Activated CD8-positive, alpha-beta memory T cell treated with anti-CD3 and anti-CD28 coated beads for 4 hours (primary cell): ENCODE results near the gene TMEM151A.

Experiments
- DNase-seq, 2 donors: peaks; one replicate each; pipeline ENCODE4 v3.0.0-alpha.2; 2020; ENCODE audit warnings: low read depth in 2 of 2

TMEM151A gene

DNA sequence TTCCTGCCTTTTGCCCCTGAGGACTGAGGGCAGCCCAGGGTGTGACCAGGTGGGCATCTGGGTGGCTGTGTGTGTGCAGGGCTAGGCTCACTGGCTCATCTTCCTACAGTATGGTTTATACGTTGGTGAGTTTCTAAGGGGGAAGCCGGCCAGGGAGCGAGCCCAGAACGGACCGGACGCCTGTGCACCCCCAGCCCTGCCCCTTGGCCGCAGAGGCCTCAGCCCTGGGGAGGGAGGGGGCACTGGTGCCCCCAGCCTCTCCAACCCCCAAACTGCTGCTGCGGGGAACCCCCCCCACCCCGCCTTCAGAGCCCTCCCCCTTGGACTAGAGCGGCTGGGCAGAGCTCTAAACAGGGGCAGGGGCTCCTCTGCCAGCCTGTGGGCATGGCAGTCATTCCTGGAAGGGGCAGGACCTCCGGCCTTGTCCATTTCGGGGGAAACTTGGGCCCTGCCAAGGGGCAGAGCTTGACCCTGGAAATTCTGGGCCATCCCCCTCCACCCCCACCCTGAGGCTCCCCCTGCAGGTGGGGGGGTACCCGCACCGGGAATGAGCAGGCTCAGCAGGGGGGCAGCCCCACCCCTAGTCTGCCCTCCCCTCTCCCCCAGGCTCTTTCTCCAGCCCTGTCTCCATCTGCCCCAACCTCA lies 8.1 kb upstream of the TMEM151A start:
- DNase-seq: no peak

DNA sequence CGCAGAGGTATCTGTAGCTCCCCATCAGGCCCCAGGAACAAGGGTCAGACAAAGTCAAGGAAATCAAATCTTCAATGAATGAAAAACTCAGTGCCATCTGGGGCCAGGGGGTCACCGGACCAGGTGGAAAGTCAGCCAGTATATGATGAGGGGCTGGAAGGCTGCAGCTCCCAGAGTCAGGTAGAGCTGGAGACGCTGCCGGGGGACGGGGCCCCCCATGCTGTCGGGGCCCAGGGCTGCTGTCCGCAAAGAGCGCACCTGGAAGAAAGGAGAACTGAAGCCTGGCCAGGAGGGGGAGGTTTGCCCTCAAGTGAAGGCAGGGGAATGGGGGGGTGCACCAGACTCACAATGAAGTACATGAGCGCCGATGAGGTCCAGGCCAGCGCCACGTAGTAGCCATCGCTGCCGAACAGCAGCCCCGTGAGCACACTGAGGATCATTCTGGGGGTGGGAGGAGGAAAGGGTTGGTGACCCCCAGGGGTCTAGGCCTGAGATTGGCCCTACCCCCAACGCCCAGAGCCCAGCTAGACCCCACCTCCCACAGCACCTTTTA lies 7.1 kb upstream of the TMEM151A start:
- DNase-seq: no peak

DNA sequence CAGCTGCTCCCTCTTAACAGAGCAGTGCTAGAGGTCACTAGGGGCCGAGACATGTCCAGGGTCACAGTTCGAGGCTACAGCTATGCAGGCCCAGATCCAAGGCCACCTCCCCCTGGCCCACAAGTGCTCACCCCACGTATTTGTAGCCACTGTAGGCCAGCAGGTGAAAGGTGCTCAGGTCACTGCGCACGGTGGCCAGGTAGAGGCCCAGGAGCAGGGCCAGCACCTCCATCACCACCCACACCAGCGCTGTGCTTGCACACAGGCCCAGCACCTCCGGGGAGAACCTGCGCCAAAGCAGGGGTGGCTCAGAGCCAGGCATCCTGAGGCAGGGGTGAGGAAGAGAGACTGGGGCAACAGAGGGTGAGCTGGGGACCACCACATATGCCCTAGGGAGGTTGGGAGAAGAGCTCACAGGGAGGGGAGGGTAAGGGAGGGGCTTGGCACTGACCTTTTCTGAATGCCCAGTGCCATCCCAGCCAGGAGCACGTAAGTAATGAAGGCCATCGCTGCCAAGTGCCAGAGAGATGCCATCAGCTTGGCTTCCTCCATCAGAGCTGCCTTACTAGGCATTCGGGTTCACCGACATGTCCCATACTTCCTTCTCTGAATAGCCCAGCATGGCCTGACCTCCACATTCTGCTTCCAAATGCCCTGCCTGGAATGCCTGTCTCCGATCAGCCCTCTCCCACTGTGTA lies 6.3 kb upstream of the TMEM151A start:
- DNase-seq: no peak

DNA sequence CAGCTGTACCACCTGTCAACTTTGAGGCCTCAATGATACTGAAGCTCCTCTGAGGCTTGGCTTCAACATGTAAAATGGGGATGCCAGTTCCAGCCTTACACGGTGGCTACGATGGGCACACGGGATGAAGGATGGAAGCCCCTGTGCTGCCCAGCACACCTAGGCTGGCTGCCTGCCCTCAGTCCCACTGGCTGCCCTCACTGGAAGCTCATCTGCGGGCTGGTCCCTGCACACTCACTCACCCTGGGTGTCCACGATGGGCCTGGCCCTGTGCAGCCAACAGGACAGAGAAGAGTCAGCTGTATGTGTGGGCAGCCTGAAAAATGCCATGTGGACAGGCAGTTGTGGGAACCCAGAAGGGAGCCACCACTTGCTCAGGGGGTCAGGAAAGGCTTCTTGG lies 5.0 kb upstream of the TMEM151A start:
- DNase-seq: no peak

DNA sequence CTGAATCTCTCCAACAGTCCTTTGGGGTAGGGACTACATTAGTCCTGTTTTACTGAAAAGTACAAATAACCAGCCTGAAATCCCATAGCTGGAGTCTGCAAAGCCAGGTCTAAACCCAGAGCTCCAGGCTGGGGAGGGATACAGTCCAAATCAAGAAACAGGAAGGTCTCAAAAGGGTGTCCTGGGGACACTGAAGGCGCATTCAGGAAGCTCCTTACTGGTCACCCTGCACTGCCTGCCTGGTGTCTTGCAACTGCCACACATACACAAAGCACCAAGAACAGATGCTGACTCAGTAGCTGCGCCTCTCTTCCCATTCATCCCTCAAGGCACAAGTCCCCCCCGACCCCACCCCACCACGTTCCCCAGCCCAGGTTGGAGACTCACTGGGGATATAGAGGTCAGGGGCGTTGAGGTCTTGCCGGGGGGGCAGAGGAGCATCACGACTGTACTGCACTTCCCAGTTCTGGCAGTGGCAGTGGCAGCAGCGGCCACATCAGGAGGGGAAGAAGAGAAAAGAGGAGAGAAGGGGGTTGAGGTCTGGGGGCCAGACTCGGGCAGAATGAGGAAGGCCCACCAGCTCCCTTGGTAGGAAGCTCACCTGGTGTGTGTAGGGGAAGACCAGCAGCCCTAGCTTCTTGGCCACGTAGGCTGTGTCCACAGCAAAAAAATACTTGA lies 4.3 kb upstream of the TMEM151A start:
- no peak for DNase-seq

DNA sequence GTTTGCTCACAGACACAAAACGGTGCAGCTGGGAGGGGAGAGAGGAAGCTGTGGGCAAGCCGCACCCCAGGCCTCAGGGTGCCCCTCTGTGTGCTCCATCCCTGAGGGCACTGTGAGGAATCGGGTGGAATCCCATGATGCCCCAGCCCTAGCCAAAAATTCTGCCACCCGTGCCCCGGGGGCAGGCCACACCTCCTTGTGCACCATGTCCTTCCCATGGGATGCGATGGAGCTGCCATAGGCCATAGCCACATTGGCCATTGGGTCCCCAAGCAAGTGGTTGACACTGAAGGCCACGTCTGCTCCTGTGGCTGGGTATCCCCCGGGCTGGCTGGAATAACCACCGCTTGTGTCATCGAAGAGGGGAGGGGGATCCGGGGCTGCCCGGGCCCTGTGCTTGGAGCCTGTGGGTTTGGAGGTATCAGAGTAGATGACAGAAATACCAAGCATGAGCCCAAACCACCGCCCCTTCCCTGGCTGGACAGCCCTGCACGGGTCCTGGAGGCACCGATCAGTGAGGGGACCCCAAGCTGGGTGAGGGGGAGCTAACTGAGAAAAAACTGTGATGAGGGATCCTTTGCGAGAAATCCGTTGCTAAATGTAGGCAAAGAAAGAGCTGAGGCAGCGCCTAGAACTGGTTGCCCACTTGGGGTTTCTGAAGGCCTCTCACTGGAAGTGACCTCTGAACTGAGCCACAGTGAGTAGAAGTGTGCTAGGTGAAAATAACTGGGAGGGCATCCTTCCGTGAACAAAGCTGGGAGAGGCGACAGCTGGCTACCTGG lies 3.6 kb upstream of the TMEM151A start:
- DNase-seq: no peak

DNA sequence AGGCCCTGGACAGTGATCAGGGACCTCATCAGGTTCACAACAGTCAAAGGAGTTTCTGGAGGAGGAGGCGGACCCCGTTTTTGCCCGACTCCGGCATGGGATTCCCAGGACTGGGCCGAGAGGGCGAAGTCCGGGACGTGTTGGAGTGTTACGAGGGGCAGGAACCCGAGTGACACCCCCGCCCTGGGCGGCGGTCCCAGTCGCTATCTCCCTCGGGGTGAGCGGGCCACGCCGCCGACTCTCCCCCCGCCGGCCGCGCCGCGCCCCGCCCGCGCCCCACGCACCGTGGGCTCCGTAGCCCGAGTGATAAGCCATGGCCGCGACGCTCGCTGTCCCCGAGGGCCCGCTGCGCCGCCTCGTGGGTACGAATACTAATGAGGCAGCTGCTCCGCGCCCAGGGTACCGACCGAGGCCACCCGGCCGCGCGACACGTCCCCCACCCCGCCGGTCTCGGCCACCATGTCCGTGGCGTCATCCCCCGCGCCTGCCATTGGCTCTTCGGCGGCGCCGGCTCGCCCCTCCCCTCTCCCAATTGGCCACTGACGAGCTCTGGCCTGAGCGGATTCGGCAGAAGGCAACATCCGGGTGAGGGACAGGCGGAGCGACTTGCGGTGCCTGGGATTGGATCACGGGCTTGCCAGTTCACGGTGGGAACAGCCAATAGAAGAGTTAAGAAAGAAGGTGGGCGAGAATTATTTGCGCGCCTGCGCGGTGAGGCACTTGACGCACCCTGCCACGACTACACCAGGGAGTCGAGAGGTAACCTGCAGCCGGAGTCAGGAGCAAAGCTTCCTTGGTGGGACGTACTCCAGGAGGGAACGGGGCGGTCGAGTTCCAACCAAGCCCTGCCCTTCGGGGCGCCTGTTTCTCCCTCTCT lies 2.8 kb upstream of the TMEM151A start, which contains the start of gene YIF1A:
YIF1A (minus strand) TSS at position 473 of the 877 bp plus-strand sequence; CDS start at position 315, 158 bp downstream.
- peak; percentile 93 to 98 for DNase-seq

DNA sequence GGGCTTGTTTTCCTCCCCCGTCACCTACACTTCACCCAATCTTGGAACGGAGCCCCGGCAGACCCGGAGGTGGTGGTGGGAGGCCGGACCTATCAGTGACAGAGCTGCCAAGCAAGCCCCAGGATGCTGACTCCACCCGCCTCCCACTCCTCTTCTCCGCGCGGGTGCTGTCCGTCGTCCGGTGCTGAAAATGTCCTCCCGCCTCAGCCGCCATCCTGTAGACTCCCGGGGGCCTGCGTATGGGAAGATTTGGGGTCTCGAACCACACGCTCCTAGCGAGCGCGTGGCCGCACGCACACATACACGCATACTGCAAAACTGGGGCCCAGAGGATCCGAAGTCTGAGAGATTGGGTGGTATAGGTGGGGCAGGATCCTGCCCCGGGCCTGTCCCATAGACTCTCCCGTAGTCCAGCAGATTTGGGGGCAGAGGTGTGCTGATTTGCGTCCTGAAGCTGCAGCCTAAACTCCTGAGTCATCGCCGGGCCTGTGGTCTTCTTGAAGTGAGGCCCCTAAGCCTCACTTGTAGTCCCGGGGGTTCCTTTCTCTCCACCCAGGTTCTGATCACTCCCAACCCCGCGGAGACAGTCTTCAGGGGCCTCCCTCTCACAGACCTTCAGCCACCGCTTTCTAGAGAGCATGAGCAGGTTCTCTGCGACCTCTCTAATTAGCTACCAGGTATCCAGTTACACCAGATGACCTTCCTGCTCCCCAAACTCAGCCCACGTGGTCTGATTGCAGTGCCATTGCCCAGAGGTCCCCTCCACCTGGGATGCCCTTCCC lies 2.0 kb upstream of the TMEM151A start:
- DNase-seq: peak; percentile 55 to 67

DNA sequence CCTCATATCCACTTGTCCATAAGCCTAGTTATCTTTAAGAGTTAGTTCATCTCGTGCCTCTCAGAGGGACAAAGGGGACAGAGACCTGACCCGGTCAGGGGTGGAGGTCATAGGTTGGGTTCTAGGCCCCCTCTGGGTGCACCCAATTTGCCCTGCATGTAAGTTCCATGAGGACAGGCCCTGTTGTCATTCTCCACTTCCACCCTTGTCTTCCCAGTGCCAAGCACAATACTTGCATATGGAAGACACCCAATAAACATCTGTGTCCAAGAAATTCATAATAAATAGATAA lies 1.4 kb upstream of the TMEM151A start:
- no peak for DNase-seq

DNA sequence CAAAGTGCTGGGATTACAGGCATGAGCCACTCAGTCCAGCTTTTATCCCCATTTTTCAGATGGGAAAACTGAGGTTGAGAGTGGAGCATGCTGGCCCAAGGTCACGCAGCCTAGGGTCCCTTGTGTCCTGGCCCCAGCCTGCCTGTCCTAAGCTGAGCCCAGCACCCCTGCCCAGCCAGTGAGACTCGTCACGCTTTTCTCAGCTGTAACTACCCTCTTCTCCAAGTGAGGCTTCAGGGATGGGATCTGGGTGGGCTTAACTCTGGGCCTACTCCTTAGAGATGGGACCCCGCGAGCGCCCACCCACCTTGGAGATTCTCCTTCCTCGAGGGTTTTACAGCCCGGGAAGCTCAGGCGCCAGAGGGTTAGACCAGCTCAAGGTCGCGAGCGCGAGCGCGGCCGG lies 390 bp upstream of the TMEM151A start:
- DNase-seq: no peak

DNA sequence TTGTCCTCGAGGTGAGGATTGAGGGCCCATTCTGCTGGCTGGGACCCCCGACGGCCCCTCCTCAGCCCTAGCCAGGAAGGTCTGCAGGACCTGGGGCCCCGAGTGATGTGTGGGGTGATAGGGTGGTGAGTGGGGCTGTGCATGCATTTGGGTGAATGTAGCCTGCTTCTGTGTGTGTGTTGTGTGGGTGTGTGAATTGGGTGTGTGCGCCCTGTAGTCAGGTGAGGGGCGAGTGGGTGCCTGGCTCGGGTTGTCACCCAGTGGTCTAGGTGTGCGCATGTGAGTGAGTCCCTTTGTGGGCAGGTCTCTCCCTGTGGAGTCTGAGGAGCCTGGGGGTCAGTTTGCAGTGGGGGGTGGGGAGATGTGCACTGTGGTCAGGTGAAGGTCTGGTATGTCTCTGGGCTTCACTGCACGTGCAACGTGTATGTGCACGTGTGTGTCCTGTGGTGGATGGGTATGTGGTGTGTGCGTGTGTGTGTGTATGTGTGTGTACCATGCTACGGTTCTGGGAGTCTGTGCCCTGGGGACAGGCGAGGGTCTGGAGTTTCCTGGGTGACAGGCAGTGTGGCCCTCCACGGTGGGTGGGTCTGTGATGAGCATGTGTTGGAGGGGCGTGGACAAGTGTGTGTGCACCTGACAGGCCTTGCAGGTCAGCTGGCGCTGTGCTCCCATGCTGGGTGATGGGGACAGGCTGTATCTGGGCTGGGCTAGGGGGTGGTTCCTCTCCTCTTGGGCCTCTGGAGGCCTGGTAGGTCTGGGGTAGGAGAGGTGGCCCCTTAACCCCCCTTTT lies 1.0 kb downstream of the TMEM151A start:
- no peak for DNase-seq

DNA sequence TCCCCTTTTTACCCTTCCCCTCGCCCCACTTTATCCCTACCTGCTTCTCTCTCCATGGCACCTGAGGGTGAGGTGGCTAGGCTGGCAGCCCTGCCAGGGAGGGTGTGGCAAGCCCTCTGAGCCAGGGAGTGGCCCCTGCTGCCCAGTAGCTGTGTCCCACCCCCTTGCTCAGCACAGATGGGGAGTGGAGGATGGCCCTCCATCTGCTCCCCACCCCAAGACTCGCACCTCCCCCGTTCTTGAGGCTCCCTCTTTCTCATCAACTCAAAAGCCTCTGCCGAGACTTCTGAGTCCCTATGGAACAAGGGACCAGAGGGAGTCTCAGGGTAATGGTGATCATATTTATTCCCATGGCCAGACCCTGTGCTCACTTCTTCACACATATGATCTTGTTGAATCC lies 1.7 kb downstream of the TMEM151A start:
- no peak for DNase-seq

DNA sequence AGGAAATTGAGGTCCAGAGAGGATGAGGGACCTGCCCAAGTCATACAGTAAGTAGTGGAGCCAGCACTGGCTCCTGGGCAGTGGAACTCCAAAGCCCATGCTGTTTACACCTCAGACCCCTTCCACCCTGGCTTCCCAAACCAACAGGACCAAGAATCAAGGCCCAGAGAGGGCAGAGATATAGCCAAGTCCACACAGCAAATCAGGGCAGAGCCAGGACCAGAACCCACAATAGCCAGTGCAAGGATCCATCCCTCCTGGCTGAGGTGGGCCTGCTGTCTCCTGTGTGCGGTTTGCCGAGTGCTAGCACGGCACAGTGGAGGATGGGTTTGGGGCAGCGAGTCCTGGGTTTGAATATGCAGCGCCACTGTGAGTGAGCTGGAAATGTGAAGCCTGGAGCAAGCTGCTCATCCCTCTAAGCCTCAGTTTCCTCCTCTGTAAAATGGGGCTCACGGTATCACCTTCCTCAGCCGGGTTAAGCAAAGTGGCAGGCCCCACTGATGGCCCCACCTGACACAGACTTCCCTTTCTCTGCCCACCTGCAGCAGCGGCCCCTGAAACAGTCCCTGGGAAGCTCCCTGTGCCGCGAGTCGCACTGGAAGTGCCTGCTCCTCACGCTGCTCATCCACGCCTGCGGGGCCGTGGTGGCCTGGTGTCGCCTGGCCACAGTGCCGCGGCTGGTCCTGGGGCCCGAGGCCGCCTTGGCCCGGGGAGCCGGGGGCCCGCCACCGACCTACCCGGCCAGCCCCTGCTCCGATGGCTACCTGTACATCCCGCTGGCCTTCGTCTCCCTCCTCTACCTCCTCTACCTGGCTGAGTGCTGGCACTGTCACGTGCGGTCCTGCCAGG lies 2.3 kb downstream of the TMEM151A start:
- DNase-seq: no peak

DNA sequence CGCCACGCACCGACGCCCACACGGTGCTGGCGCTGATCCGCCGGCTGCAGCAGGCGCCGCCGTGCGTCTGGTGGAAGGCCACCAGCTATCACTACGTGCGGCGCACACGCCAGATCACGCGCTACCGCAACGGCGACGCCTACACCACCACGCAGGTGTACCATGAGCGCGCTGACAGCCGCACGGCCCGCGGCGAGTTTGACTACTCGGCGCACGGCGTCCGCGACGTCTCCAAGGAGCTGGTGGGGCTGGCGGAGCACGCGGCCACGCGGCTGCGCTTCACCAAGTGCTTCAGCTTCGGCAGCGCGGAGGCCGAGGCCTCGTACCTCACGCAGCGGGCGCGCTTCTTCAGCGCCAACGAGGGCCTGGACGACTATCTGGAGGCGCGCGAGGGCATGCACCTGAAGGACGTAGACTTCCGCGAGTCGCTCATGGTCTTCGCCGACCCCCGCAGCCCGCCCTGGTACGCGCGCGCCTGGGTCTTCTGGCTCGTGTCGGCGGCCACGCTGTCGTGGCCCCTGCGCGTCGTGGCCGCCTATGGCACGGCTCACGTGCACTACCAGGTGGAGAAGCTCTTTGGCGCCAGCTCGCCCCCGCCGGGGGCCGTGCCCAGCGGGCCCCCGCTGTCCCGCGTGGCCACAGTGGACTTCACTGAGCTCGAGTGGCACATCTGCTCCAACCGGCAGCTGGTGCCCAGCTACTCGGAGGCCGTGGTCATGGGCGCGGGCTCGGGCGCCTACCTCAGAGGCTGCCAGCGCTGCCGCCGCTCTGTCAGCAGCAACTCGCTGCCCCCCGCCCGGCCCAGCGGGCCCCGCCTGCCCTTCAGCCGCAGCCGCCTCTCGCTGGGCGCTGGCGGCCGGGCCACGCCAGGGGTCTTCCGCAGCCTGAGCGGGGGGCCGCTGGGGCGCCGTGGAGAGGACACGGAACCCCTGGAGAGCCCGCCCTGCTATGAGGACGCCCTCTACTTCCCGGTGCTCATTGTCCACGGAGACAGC lies 3.2 kb downstream of the TMEM151A start:
- DNase-seq: no peak

DNA sequence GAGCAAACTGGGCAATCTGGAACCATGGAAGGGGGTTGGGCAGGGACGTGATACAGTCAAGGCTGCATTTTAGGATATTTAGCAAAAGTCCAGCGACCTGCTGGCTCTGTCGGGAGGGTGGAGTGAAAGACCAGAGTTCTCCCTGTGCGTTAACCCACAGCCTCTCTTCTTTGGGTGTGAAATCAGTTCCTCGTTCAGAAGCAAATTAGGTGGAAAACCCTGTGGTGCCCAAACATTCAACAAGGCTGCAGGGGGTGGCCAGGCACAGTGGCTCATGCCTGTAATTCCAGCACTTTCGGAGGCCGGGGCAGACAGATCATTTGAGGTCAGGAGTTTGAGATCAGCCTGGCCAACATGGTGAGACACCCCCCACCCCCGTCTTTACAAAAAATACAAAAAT lies 5.9 kb downstream of the TMEM151A start:
- no peak for DNase-seq

DNA sequence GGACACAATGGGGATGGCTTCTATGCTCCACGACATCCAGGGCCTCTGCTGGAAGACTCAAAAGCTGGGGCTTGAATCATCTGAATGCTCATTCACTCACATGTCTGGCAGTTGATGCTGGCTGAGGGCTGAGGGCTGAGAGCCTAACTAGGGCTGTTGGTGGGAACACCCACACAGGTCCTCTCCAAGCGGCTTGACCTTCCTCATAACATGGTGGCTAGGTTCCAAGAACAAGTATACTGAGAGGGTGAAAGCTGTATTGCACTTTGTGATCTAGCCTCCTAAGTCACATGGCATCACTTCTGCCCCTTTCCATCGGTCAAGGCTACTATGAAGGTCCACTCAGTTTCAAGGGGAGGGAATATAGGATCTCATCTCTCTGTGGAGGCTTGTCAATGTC lies 7.5 kb downstream of the TMEM151A start:
- no peak for DNase-seq

DNA sequence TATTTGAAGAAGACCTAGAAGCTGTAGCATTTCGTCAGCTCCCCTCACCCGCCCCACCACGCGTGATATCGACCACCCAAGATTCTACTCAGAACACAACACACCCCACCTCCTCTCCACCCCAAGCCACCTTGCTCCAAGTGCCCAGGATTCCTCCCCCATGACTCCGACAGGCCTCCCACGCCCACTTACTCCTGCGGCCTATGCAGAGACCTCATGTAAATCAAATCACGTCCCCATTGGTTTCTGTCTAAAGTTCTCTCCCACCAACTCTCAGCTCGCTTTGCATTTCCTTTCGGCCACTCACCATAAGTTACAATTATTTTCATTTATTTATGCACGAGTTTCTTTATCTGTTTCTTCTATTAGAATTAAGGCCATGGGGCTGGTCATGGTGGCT lies 11.0 kb downstream of the TMEM151A start:
- no peak for DNase-seq
